Endodermal cell (in vitro differentiated cells): ENCODE data around the gene GM2A. TPM values are rescaled to one million over a fixed set of nuclear protein-coding genes. Genes with fewer than 3 reads are reported as not detected.

Source experiments
- DNase-seq: peaks from one replicate; pipeline ENCODE4 v3.0.0-alpha.2; 2017
- H3K27ac ChIP-seq: 2 replicates; pipeline ENCODE4 v1.5.1; 2013; ENCODE audit warnings: mild to moderate bottlenecking, low read depth, low read length, moderate library complexity
- H3K27me3 ChIP-seq: 2 replicates; pipeline ENCODE4 v1.6.1; 2013; ENCODE audit warnings: mild to moderate bottlenecking, low read length, moderate library complexity; ENCODE audit not compliant: insufficient read depth, control insufficient read depth, poor library complexity, severe bottlenecking
- H3K36me3 ChIP-seq: 2 replicates; pipeline ENCODE4 v1.7.0; 2013; ENCODE audit warnings: mild to moderate bottlenecking, low read length, moderate library complexity; ENCODE audit not compliant: control insufficient read depth, insufficient read depth
- H3K4me1 ChIP-seq: one replicate; pipeline ENCODE4 v1.7.0; 2013; ENCODE audit warnings: low read length; ENCODE audit not compliant: control insufficient read depth, insufficient read depth
- H3K4me3 ChIP-seq: 2 replicates; pipeline ENCODE4 v1.5.1; 2013; ENCODE audit warnings: mild to moderate bottlenecking, low read length, moderate library complexity
- H3K9ac ChIP-seq: 2 replicates; pipeline ENCODE4 v1.6.1; 2013; ENCODE audit warnings: mild to moderate bottlenecking, low read length, moderate library complexity; ENCODE audit not compliant: poor library complexity, severe bottlenecking; ENCODE audit errors: extremely low read depth
- H3K9me3 ChIP-seq: 2 replicates; pipeline ENCODE4 v1.6.1; 2013; ENCODE audit warnings: mild to moderate bottlenecking, low read length, moderate library complexity; ENCODE audit not compliant: control insufficient read depth
- H3K27ac Mint-ChIP-seq: 2 replicates; pipeline ENCODE4 v1.8.0; 2020; ENCODE audit warnings: mixed read lengths
- H3K27me3 Mint-ChIP-seq: 2 replicates; pipeline ENCODE4 v1.8.0; 2021; ENCODE audit warnings: mild to moderate bottlenecking, mixed read lengths; ENCODE audit not compliant: insufficient read depth
- H3K36me3 Mint-ChIP-seq: 2 replicates; pipeline ENCODE4 v1.8.0; 2020; ENCODE audit warnings: low read depth, mixed read lengths
- H3K4me1 Mint-ChIP-seq: 2 replicates; pipeline ENCODE4 v1.8.0; 2020; ENCODE audit warnings: mixed read lengths
- H3K4me3 Mint-ChIP-seq: 2 replicates; pipeline ENCODE4 v1.8.0; 2020; ENCODE audit warnings: mild to moderate bottlenecking, moderate library complexity, mixed read lengths
- H3K9me3 Mint-ChIP-seq: 2 replicates; pipeline ENCODE4 v1.8.0; 2020; ENCODE audit warnings: mild to moderate bottlenecking, mixed read lengths
- CTCF ChIP-seq: fragments of 200-600 bp; sonication (generic); conservative IDR thresholded peaks from 2 replicates; pipeline ENCODE4 v1.5.0; 2021; ENCODE audit warnings: antibody characterized with exemption, mild to moderate bottlenecking
- WGBS, 2 experiments: methylation state at CpG; one replicate each; pipeline versions ENCODE4 v1.1.5 to v1.1.7; 2013; ENCODE audit warnings: missing lambda C conversion rate in 2 of 2, mixed read lengths in 1 of 2; ENCODE audit not compliant: insufficient coverage in 1 of 2, insufficient read length in 1 of 2; 5-methylcytosine and 5-hydroxymethylcytosine counted together
- total RNA-seq, 2 donors: library from RNA; stranded (reverse); fragmentation: NEBNext Ultra II Directional in 1 of 2; extraction: Animal tissue kit (Norgen Biotek cat#: 25700) in 1 of 2; gene quantifications; 2 replicates in 1 of 2; 3 replicates in 1 of 2; pipeline ENCODE4 v1.2.1, GENCODE V29; 2021

The GM2A gene
- total RNA-seq, 2 donors from 2014 or later = 40.7 to 55.2 TPM

- Mint-ChIP-seq H3K27ac (no peak overlapping the region), H3K27me3 (peaks cover 2% of the 10 kb centered on the region), H3K9me3 (no peaks in the 10 kb centered on the region), H3K36me3 (no peaks in the 10 kb centered on the region), H3K4me1 (peaks cover 7% of the 10 kb centered on the region), H3K4me3 (no peak overlapping the region)
- WGBS, 2 experiments = 88% methylated on average over 4 of the region's 4 CpGs
- Histone ChIP-seq H3K27ac (no peak overlapping the region), H3K36me3 (no peaks in the 10 kb centered on the region), H3K4me3 (no peak overlapping the region), H3K9ac (no peak overlapping the region), H3K9me3 (no peaks in the 10 kb centered on the region), H3K4me1 (no peaks in the 10 kb centered on the region), H3K27me3 (no peaks in the 10 kb centered on the region)
- DNase-seq = no peak
- TF ChIP-seq CTCF = no peak
Observed at GRCh38 chr5:151283120-151283825, 30.3 kb downstream of the GM2A start.

- DNase-seq = peak; percentile 69
- Mint-ChIP-seq H3K27me3 (peaks cover 2% of the 10 kb centered on the region), H3K9me3 (no peaks in the 10 kb centered on the region), H3K4me1 (peaks cover 7% of the 10 kb centered on the region), H3K36me3 (no peaks in the 10 kb centered on the region), H3K27ac (no peak overlapping the region), H3K4me3 (no peak overlapping the region)
- no peaks in the 10 kb centered on the region for H3K27me3 ChIP-seq
- no peaks in the 10 kb centered on the region for H3K4me1 ChIP-seq
- peak; percentile 87 for TF ChIP-seq CTCF
- no peak overlapping the region for H3K27ac ChIP-seq
- no peaks in the 10 kb centered on the region for H3K9me3 ChIP-seq
- no peak overlapping the region for H3K9ac ChIP-seq
- no peaks in the 10 kb centered on the region for H3K36me3 ChIP-seq
- no peak overlapping the region for H3K4me3 ChIP-seq
- 29 to 53% methylated on average over 3 to 8 of the region's 8 CpGs for WGBS, 2 experiments
Observed at GRCh38 chr5:151284392-151284967, 31.5 kb downstream of the GM2A start.

- H3K4me1 Mint-ChIP-seq = peaks cover 7% of the 10 kb centered on the region
- 93 to 95% methylated on average over 2 to 5 of the region's 5 CpGs for WGBS, 2 experiments
Observed at GRCh38 chr5:151285683-151286082, 32.7 kb downstream of the GM2A start.

More at GRCh38 chr5:151285683-151286082, 32.7 kb downstream of the GM2A start:
- peaks cover 2% of the 10 kb centered on the region for H3K27me3 Mint-ChIP-seq
- no peaks in the 10 kb centered on the region for H3K9me3 ChIP-seq
- no peak overlapping the region for H3K27ac ChIP-seq
- H3K27me3 ChIP-seq = no peaks in the 10 kb centered on the region
- H3K27ac Mint-ChIP-seq = no peak overlapping the region
- TF ChIP-seq CTCF = no peak
- H3K4me1 ChIP-seq = no peaks in the 10 kb centered on the region
- no peak overlapping the region for H3K4me3 ChIP-seq
- H3K36me3 Mint-ChIP-seq = peaks cover 1% of the 10 kb centered on the region
- H3K36me3 ChIP-seq = no peaks in the 10 kb centered on the region
- H3K9me3 Mint-ChIP-seq = peaks cover 2% of the 10 kb centered on the region
- no peak overlapping the region for H3K4me3 Mint-ChIP-seq
- DNase-seq = no peak
- no peak overlapping the region for H3K9ac ChIP-seq
